Activated naive CD8-positive, alpha-beta T cell treated with anti-CD3 and anti-CD28 coated beads, Interleukin-2, amount 50 U/mL, for 24 hours (primary cell): ENCODE measurements around the gene CPXM2.

Experiments
- ATAC-seq: fragments of 150-1000 bp; cut with Tn5 transposase; one replicate; pipeline ENCODE4 v1.10.0; 2021
- DNase-seq: peaks from one replicate; pipeline ENCODE4 v3.0.0; 2021
- H3K27ac Mint-ChIP-seq: one replicate; pipeline ENCODE4 v1.8.0; 2021; ENCODE audit warnings: mild to moderate bottlenecking, mixed read lengths
- H3K27me3 Mint-ChIP-seq: one replicate; pipeline ENCODE4 v1.8.0; 2021; ENCODE audit warnings: mixed read lengths
- H3K36me3 Mint-ChIP-seq: one replicate; pipeline ENCODE4 v1.8.0; 2021; ENCODE audit warnings: low read depth, mixed read lengths
- H3K4me1 Mint-ChIP-seq: one replicate; pipeline ENCODE4 v1.8.0; 2021; ENCODE audit warnings: mixed read lengths
- H3K4me3 Mint-ChIP-seq: one replicate; pipeline ENCODE4 v1.8.0; 2021; ENCODE audit warnings: mild to moderate bottlenecking, moderate library complexity, mixed read lengths
- H3K9me3 Mint-ChIP-seq: one replicate; pipeline ENCODE4 v1.8.0; 2021; ENCODE audit warnings: mixed read lengths

The CPXM2 gene

GRCh38 chr10:123757853-123758252 is 133.8 kb downstream of the CPXM2 start:
- Mint-ChIP-seq H3K36me3 (no peaks in the 10 kb centered on the region), H3K4me1 (no peaks in the 10 kb centered on the region), H3K4me3 (no peak overlapping the region), H3K27ac (no peak overlapping the region), H3K27me3 (peaks cover 17% of the 10 kb centered on the region), H3K9me3 (no peaks in the 10 kb centered on the region)
- DNase-seq (no peak), ATAC-seq (no peak)

- Mint-ChIP-seq H3K36me3 (no peaks in the 10 kb centered on the region), H3K9me3 (peaks cover 3% of the 10 kb centered on the region), H3K27me3 (peaks cover 13% of the 10 kb centered on the region), H3K4me3 (no peak overlapping the region), H3K4me1 (no peaks in the 10 kb centered on the region), H3K27ac (no peak overlapping the region)
- DNase-seq = no peak
- no peak for ATAC-seq
Observed at GRCh38 chr10:123755061-123755460, 136.5 kb downstream of the CPXM2 start.

- no peaks in the 10 kb centered on the region for H3K4me1 Mint-ChIP-seq
- H3K9me3 Mint-ChIP-seq = peaks cover 3% of the 10 kb centered on the region
- H3K27me3 Mint-ChIP-seq = peaks cover 8% of the 10 kb centered on the region
- no peaks in the 10 kb centered on the region for H3K36me3 Mint-ChIP-seq
- H3K27ac Mint-ChIP-seq = no peak overlapping the region
- no peak for DNase-seq
- H3K4me3 Mint-ChIP-seq = no peak overlapping the region
- ATAC-seq = no peak
Observed at GRCh38 chr10:123754123-123754522, 137.5 kb downstream of the CPXM2 start.

GRCh38 chr10:123751342-123752134 is 140.1 kb downstream of the CPXM2 start:
- H3K27me3 Mint-ChIP-seq = peaks cover 8% of the 10 kb centered on the region
- no peak for ATAC-seq

GRCh38 chr10:123750901-123751300 is 140.7 kb downstream of the CPXM2 start:
- no peak for ATAC-seq
- no peak for DNase-seq
- Mint-ChIP-seq H3K9me3 (peaks cover 3% of the 10 kb centered on the region), H3K36me3 (no peaks in the 10 kb centered on the region), H3K27ac (no peak overlapping the region), H3K4me1 (no peaks in the 10 kb centered on the region), H3K27me3 (peaks cover 8% of the 10 kb centered on the region), H3K4me3 (no peak overlapping the region)

More at GRCh38 chr10:123751342-123752134, 140.1 kb downstream of the CPXM2 start:
- Mint-ChIP-seq H3K27ac (no peak overlapping the region), H3K9me3 (peaks cover 3% of the 10 kb centered on the region), H3K36me3 (no peaks in the 10 kb centered on the region), H3K4me3 (no peak overlapping the region), H3K4me1 (no peaks in the 10 kb centered on the region)
- no peak for DNase-seq

- H3K27me3 Mint-ChIP-seq = peaks cover 4% of the 10 kb centered on the region
- no peaks in the 10 kb centered on the region for H3K4me1 Mint-ChIP-seq
- no peak overlapping the region for H3K4me3 Mint-ChIP-seq
- no peak overlapping the region for H3K27ac Mint-ChIP-seq
- no peaks in the 10 kb centered on the region for H3K36me3 Mint-ChIP-seq
- no peak for DNase-seq
- no peak for ATAC-seq
- H3K9me3 Mint-ChIP-seq = peaks cover 3% of the 10 kb centered on the region
Observed at GRCh38 chr10:123748711-123749110, 142.9 kb downstream of the CPXM2 start.

DNA sequence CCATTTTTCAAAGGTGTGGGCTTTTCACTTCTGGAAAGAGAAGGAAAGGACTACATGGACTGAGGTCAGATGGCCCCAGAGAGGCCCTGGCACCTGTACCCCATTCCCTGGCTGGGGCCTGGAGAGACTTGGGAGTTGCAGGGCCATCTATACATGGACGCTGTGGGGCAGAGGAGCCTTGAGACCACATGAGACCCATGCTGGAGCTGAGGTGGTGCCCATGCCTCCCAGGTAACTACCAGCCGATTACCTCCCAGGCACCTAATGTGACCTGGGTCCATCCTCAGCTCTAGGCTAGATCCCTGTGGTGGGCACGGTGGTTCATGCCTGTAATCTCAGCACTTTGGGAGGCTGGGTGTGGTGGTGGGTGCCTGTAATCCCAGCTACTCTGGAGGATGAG is 144.2 kb downstream of the CPXM2 start:
- no peak for DNase-seq
- no peak overlapping the region for H3K27ac Mint-ChIP-seq
- ATAC-seq = no peak
- H3K9me3 Mint-ChIP-seq = peaks cover 3% of the 10 kb centered on the region
- H3K36me3 Mint-ChIP-seq = no peaks in the 10 kb centered on the region
- peaks cover 3% of the 10 kb centered on the region for H3K27me3 Mint-ChIP-seq
- H3K4me3 Mint-ChIP-seq = no peak overlapping the region
- H3K4me1 Mint-ChIP-seq = no peaks in the 10 kb centered on the region

GRCh38 chr10:123746942-123747341 is 144.7 kb downstream of the CPXM2 start:
- H3K27ac Mint-ChIP-seq = no peak overlapping the region
- no peak for DNase-seq

DNA sequence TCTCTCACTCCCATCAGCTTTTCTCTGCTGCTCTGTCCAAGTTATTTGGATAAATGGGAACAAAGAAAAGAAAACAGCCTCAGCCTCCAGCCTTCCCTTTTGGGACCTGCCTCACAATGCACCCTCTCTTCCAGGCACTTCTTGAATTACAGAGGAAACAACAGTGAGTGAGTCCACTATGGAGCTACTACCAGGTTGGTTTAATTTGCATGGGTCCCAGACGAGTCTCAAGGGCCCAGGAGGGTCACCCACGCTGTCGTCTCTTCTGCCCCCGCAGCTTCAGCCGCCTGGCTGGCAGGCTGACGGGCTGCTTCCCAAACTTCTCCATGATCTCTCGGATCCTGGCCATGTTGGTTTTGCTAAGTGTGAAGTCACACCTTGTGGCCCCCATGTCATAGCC is 145.1 kb downstream of the CPXM2 start:
- no peak for DNase-seq
- no peak for ATAC-seq
- no peak overlapping the region for H3K4me3 Mint-ChIP-seq
- H3K27me3 Mint-ChIP-seq = peaks cover 3% of the 10 kb centered on the region
- no peaks in the 10 kb centered on the region for H3K36me3 Mint-ChIP-seq
- peaks cover 3% of the 10 kb centered on the region for H3K9me3 Mint-ChIP-seq
- no peak overlapping the region for H3K27ac Mint-ChIP-seq
- no peaks in the 10 kb centered on the region for H3K4me1 Mint-ChIP-seq

More at GRCh38 chr10:123746942-123747341, 144.7 kb downstream of the CPXM2 start:
- no peak for ATAC-seq
- H3K4me3 Mint-ChIP-seq = no peak overlapping the region
- peaks cover 3% of the 10 kb centered on the region for H3K9me3 Mint-ChIP-seq
- H3K36me3 Mint-ChIP-seq = no peaks in the 10 kb centered on the region
- peaks cover 3% of the 10 kb centered on the region for H3K27me3 Mint-ChIP-seq
- H3K4me1 Mint-ChIP-seq = no peaks in the 10 kb centered on the region

DNA sequence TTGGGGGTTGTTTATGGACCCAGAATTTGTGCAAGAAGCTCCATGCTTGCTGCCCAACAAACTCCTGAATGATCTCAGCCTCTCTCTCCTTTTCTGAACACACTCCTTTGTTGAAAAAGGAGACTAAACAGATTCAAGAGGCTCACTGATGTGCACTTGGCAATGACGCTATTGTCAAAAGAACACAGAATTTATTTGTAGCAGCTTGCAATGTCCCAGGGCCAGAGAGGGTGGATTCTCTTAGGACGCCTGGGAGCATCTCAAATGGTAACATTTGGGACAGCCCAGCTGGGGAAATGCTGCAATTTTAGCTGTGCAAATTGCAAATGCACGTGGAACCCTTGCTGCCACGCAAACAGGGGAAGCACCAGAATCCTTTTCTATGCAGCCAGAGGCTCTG is 145.5 kb downstream of the CPXM2 start:
- Mint-ChIP-seq H3K27ac (no peak overlapping the region), H3K27me3 (peaks cover 4% of the 10 kb centered on the region), H3K4me3 (no peak overlapping the region), H3K36me3 (no peaks in the 10 kb centered on the region), H3K9me3 (peaks cover 2% of the 10 kb centered on the region), H3K4me1 (no peaks in the 10 kb centered on the region)
- ATAC-seq (no peak), DNase-seq (no peak)

DNA sequence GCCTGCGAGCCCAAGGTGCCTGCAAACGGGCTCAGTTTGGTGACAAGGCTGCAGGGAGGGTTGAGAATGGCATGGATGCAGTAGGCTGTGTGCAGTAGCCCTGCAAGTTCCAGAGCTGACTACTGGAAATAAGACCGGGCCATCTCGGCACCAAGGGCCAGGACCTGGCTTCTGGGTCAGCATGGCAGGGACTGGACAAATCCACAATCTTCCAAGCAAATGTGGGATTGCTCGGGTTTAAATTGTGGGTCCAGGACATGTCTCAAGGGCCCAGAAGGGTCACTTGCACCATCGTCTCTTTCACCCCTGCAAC is 147.4 kb downstream of the CPXM2 start:
- ATAC-seq (no peak), DNase-seq (no peak)
- no peaks in the 10 kb centered on the region for H3K4me1 Mint-ChIP-seq
- H3K9me3 Mint-ChIP-seq = no peaks in the 10 kb centered on the region
- H3K27ac Mint-ChIP-seq = no peak overlapping the region
- no peak overlapping the region for H3K4me3 Mint-ChIP-seq
- H3K36me3 Mint-ChIP-seq = no peaks in the 10 kb centered on the region
- peaks cover 5% of the 10 kb centered on the region for H3K27me3 Mint-ChIP-seq

- Mint-ChIP-seq H3K4me3 (no peak overlapping the region), H3K36me3 (no peaks in the 10 kb centered on the region), H3K9me3 (no peaks in the 10 kb centered on the region), H3K27ac (no peak overlapping the region), H3K4me1 (no peaks in the 10 kb centered on the region), H3K27me3 (peaks cover 5% of the 10 kb centered on the region)
- DNase-seq (no peak), ATAC-seq (no peak)
Observed at GRCh38 chr10:123743441-123744223, 148.0 kb downstream of the CPXM2 start.

GRCh38 chr10:123742751-123743440 is 148.7 kb downstream of the CPXM2 start:
- H3K27ac Mint-ChIP-seq = no peak overlapping the region
- H3K36me3 Mint-ChIP-seq = no peaks in the 10 kb centered on the region
- no peak overlapping the region for H3K4me3 Mint-ChIP-seq
- ATAC-seq (no peak), DNase-seq (no peak)
- no peaks in the 10 kb centered on the region for H3K9me3 Mint-ChIP-seq
- peaks cover 5% of the 10 kb centered on the region for H3K27me3 Mint-ChIP-seq
- H3K4me1 Mint-ChIP-seq = no peaks in the 10 kb centered on the region

GRCh38 chr10:123741711-123742110 is 149.9 kb downstream of the CPXM2 start:
- H3K27me3 Mint-ChIP-seq = peaks cover 5% of the 10 kb centered on the region
- DNase-seq (no peak), ATAC-seq (no peak)
- H3K9me3 Mint-ChIP-seq = no peaks in the 10 kb centered on the region
- no peak overlapping the region for H3K27ac Mint-ChIP-seq
- no peaks in the 10 kb centered on the region for H3K36me3 Mint-ChIP-seq
- H3K4me3 Mint-ChIP-seq = no peak overlapping the region
- H3K4me1 Mint-ChIP-seq = no peaks in the 10 kb centered on the region

DNA sequence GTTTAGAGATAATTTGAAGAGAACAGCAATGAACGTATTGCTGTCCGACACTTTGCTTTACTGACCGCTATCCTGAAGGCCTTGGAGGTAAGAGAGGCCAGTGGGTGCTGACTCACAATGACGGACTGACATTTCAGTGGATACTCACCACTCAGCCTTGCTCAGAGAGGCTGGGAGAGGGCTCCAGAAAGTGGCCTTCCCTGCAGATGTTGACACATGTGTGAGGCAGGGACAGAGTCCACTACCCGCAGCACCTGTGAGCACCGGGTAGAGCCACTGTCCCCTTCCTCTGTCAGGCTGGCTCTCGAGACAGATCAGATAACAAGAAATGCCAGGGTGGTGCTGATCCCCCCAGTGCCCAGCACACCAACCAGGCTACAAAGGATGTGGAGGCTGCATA is 150.5 kb downstream of the CPXM2 start:
- no peaks in the 10 kb centered on the region for H3K9me3 Mint-ChIP-seq
- no peaks in the 10 kb centered on the region for H3K4me1 Mint-ChIP-seq
- ATAC-seq (no peak), DNase-seq (no peak)
- no peaks in the 10 kb centered on the region for H3K36me3 Mint-ChIP-seq
- peaks cover 5% of the 10 kb centered on the region for H3K27me3 Mint-ChIP-seq
- H3K4me3 Mint-ChIP-seq = no peak overlapping the region
- no peak overlapping the region for H3K27ac Mint-ChIP-seq
